T-helper 2 cell treated with Interferon-gamma antibody and Interleukin-4, amounts not matched to agents 5 μg/mL and 100 μg/mL, for 36 hours (primary cell): ENCODE results near the gene EVPLL.
"Not testable (repeated sequence)": the region's sequence is repeated elsewhere in the genome, so short reads cannot be mapped to it uniquely, and the experiment has no call there.

Source experiments
- DNase-seq: peaks from one replicate; pipeline ENCODE4 v3.0.0; 2021; ENCODE audit warnings: low spot score
- H3K27ac Mint-ChIP-seq: one replicate; pipeline ENCODE4 v1.8.0; 2021; ENCODE audit warnings: mild to moderate bottlenecking, mixed read lengths
- H3K27me3 Mint-ChIP-seq: one replicate; pipeline ENCODE4 v1.8.0; 2021; ENCODE audit warnings: low read depth, mixed read lengths
- H3K36me3 Mint-ChIP-seq: one replicate; pipeline ENCODE4 v1.8.0; 2021; ENCODE audit warnings: low read depth, mixed read lengths
- H3K4me1 Mint-ChIP-seq: one replicate; pipeline ENCODE4 v1.8.0; 2021; ENCODE audit warnings: low read depth, mixed read lengths
- H3K4me3 Mint-ChIP-seq: one replicate; pipeline ENCODE4 v1.8.0; 2022; ENCODE audit warnings: mild to moderate bottlenecking, moderate library complexity, mixed read lengths
- H3K9me3 Mint-ChIP-seq: one replicate; pipeline ENCODE4 v1.8.0; 2021; ENCODE audit warnings: mixed read lengths

EVPLL gene

DNA sequence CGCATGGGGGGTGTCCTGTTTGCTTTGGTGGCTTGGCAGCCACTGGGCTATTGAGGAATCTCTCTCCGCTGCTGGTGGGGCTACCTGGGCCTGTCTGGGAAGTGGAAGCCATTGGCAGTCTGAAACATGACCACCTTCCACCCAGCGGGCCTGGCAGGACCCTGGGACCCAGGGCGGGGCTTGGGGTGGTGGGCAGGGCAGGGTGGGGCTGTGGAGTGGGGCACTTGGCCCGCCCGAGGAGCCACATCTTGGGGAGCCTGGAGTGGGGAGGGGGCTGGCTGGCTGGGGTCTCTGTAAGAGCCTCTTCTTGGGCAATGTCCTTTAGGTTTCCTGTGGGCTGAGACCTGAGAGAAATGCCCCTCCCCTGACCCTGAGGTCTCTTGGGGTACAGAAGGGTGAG lies 48.0 kb downstream of the EVPLL start:
- not testable (repeated sequence) for H3K9me3 Mint-ChIP-seq, DNase-seq, H3K4me3 Mint-ChIP-seq, H3K36me3 Mint-ChIP-seq, H3K27me3 Mint-ChIP-seq, H3K27ac Mint-ChIP-seq, H3K4me1 Mint-ChIP-seq

DNA sequence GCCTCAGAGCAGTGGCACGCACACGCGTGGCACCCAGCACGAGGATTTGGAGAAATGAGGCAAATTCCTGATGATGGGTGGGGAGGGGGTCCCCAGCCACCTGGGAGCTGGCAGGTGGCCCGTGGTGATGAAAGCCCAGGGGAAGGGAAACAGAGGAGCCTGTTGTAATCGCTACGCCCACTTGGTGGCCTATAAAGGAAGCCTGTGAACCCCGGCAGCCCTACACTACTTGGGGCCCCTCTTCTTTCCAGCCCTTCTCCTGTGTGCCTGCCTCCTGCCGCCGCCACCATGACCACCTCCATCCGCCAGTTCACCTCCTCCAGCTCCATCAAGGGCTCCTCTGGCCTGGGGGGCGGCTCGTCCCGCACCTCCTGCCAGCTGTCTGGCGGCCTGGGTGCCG lies 49.1 kb downstream of the EVPLL start:
- DNase-seq, H3K9me3 Mint-ChIP-seq, H3K27me3 Mint-ChIP-seq, H3K4me1 Mint-ChIP-seq, H3K27ac Mint-ChIP-seq, H3K4me3 Mint-ChIP-seq, H3K36me3 Mint-ChIP-seq: not testable (repeated sequence)

- H3K27me3 Mint-ChIP-seq, DNase-seq, H3K9me3 Mint-ChIP-seq, H3K27ac Mint-ChIP-seq, H3K36me3 Mint-ChIP-seq, H3K4me3 Mint-ChIP-seq, H3K4me1 Mint-ChIP-seq: not testable (repeated sequence)
Measured at GRCh38 chr17:18432206-18432605, 54.6 kb downstream of the EVPLL start.
